Breast epithelium (tissue), 4 donors: Measurements from ENCODE around the gene CDH23. TPM values are rescaled to one million over a fixed set of nuclear protein-coding genes. Genes with fewer than 3 reads are reported as not detected.

ENCODE experiments used
- DNase-seq, 2 donors: peaks; one replicate each; pipeline ENCODE4 v3.0.0-alpha.2; 2019; ENCODE audit warnings: low spot score in 2 of 2
- H3K27ac ChIP-seq, 2 donors: fragments of 200-600 bp; sonication (generic) in 1 of 2; one replicate each; pipeline ENCODE4 v1.5.1; 2016 to 2019; ENCODE audit warnings: mild to moderate bottlenecking in 1 of 2
- H3K27me3 ChIP-seq, 2 donors: fragments of 200-600 bp; sonication (generic) in 1 of 2; one replicate each; pipeline versions ENCODE4 v1.5.1 to v1.6.0; 2017 to 2019; ENCODE audit warnings: control low read depth in 1 of 2, mild to moderate bottlenecking in 1 of 2
- H3K36me3 ChIP-seq: fragments of 200-600 bp; one replicate; pipeline ENCODE4 v1.5.1; 2019
- H3K4me1 ChIP-seq, 2 donors: fragments of 200-600 bp; sonication (generic); one replicate each; pipeline ENCODE4 v1.5.1; 2016 to 2019; ENCODE audit warnings: control low read depth in 1 of 2
- H3K4me3 ChIP-seq, 3 donors: fragments of 200-600 bp; sonication (generic); 1 replicate in 2 of 3; 2 replicates in 1 of 3; pipeline ENCODE4 v1.5.1; 2016 to 2019; ENCODE audit warnings: mild to moderate bottlenecking in 3 of 3, moderate library complexity in 2 of 3
- H3K9me3 ChIP-seq, 2 donors: fragments of 200-600 bp; sonication (generic) in 1 of 2; one replicate each; pipeline ENCODE4 v1.5.1; 2016 to 2019; ENCODE audit warnings: control low read depth in 1 of 2
- CTCF ChIP-seq, 3 donors: fragments of 450-650 bp; IDR thresholded peaks; one replicate each; pipeline ENCODE4 v1.5.1; 2016 to 2017; ENCODE audit warnings: antibody characterized with exemption in 3 of 3, mild to moderate bottlenecking in 3 of 3, moderate library complexity in 3 of 3
- POLR2A ChIP-seq: fragments of 450-650 bp; IDR thresholded peaks from one replicate; pipeline ENCODE4 v1.6.1; 2016; ENCODE audit warnings: antibody characterized with exemption, mild to moderate bottlenecking, moderate library complexity
- POLR2AphosphoS5 ChIP-seq, 3 donors: sonication (generic); formaldehyde crosslinking; IDR thresholded peaks; one replicate each; pipeline ENCODE4 v1.6.1; 2017; ENCODE audit warnings: antibody characterized with exemption in 3 of 3
- intact Hi-C: fragments of 100-400 bp; cut with DNase I; formaldehyde crosslinking; loops from one replicate; pipeline ENCODE4 v1.15.1; 2023; ENCODE audit warnings: low total_unique reads
- total RNA-seq, 3 donors: library from RNA; depleted of rRNA; stranded (reverse); fragments of >200 nt; gene quantifications; one replicate each; pipeline ENCODE4 v1.1.0, GENCODE V29; 2016

The CDH23 gene
- total RNA-seq, 3 donors from 2014 or later, result 8.5 to 13.8 (median 11.6) TPM

- no peaks in the 10 kb centered on the region for H3K9me3 ChIP-seq
- H3K27me3 ChIP-seq, result no peaks in the 10 kb centered on the region
- peaks cover 0 to 3% of the 10 kb centered on the region in 2 donors for H3K4me1 ChIP-seq
- H3K4me3 ChIP-seq, result no peak overlapping the region
- peak overlapping the region in 1 of 2 donors; percentile 13 for H3K27ac ChIP-seq
- TF ChIP-seq POLR2AphosphoS5 (IDR thresholded peaks at IDR 0.05) (no peak), POLR2A (no peak), CTCF (IDR thresholded peaks at IDR 0.05) (no peak)
- intact Hi-C loops, result no loop called here
- no peaks in the 10 kb centered on the region for H3K36me3 ChIP-seq
- no peak for DNase-seq
Measured at GRCh38 chr10:71854031-71854430, 457.3 kb downstream of the CDH23 start.

GRCh38 chr10:71856619-71857018 is 459.9 kb downstream of the CDH23 start:
- TF ChIP-seq POLR2AphosphoS5 (IDR thresholded peaks at IDR 0.05) (no peak), CTCF (IDR thresholded peaks at IDR 0.05) (no peak), POLR2A (no peak)
- Histone ChIP-seq H3K4me3 (no peak overlapping the region), H3K27ac (no peak overlapping the region), H3K27me3 (no peaks in the 10 kb centered on the region), H3K9me3 (no peaks in the 10 kb centered on the region), H3K36me3 (no peaks in the 10 kb centered on the region), H3K4me1 (peaks cover 0 to 13% of the 10 kb centered on the region in 2 donors)
- DNase-seq, result no peak
- intact Hi-C loops, result no loop called here

GRCh38 chr10:71857934-71858890 is 461.5 kb downstream of the CDH23 start:
- intact Hi-C loops, result no loop called here
- H3K4me3 ChIP-seq, result no peak overlapping the region
- no peak for DNase-seq
- H3K27me3 ChIP-seq, result no peaks in the 10 kb centered on the region
- peak overlapping the region in 1 of 2 donors; percentile 94 for H3K27ac ChIP-seq
- TF ChIP-seq POLR2AphosphoS5 (IDR thresholded peaks at IDR 0.05) (no peak), POLR2A (no peak), CTCF (IDR thresholded peaks at IDR 0.05) (no peak)
- no peaks in the 10 kb centered on the region for H3K36me3 ChIP-seq
- peaks cover 0 to 13% of the 10 kb centered on the region in 2 donors for H3K4me1 ChIP-seq
- H3K9me3 ChIP-seq, result no peaks in the 10 kb centered on the region

- peak; percentile 81 to 95 for DNase-seq
- Histone ChIP-seq H3K9me3 (no peaks in the 10 kb centered on the region), H3K4me3 (no peak overlapping the region), H3K36me3 (no peaks in the 10 kb centered on the region), H3K4me1 (peaks cover 0 to 13% of the 10 kb centered on the region in 2 donors), H3K27ac (peak overlapping the region; percentile 90 to 94), H3K27me3 (no peaks in the 10 kb centered on the region)
- TF ChIP-seq CTCF (IDR thresholded peaks at IDR 0.05) (no peak), POLR2AphosphoS5 (IDR thresholded peaks at IDR 0.05) (peak; percentile 73 to 96 (median 88))
- intact Hi-C loops, result no loop called here
Measured at GRCh38 chr10:71860243-71861029, 463.7 kb downstream of the CDH23 start.

- intact Hi-C loops, result no loop called here
- TF ChIP-seq POLR2AphosphoS5 (IDR thresholded peaks at IDR 0.05), result no peak
- TF ChIP-seq POLR2A, result no peak
- no peak for TF ChIP-seq CTCF (IDR thresholded peaks at IDR 0.05)
- Histone ChIP-seq H3K27ac (peak overlapping the region in 1 of 2 donors; percentile 94), H3K9me3 (no peaks in the 10 kb centered on the region), H3K27me3 (no peaks in the 10 kb centered on the region), H3K4me1 (peaks cover 3 to 13% of the 10 kb centered on the region in 2 donors), H3K4me3 (no peak overlapping the region), H3K36me3 (no peaks in the 10 kb centered on the region)
- DNase-seq, result no peak
Measured at GRCh38 chr10:71863203-71863602, 466.5 kb downstream of the CDH23 start.
